Activated CD4-positive, alpha-beta T cell treated with anti-CD3 and anti-CD28 coated beads, Interleukin-2, amount 50 U/mL, for 48 hours (primary cell): Measurements from ENCODE around the gene CDK15.
"Not testable (repeated sequence)": the region's sequence is repeated elsewhere in the genome, so short reads cannot be mapped to it uniquely, and the experiment has no call there.

ENCODE experiments used
- DNase-seq, 2 experiments: peaks; one replicate each; pipeline ENCODE4 v3.0.0-alpha.2; 2020

CDK15 gene

DNA sequence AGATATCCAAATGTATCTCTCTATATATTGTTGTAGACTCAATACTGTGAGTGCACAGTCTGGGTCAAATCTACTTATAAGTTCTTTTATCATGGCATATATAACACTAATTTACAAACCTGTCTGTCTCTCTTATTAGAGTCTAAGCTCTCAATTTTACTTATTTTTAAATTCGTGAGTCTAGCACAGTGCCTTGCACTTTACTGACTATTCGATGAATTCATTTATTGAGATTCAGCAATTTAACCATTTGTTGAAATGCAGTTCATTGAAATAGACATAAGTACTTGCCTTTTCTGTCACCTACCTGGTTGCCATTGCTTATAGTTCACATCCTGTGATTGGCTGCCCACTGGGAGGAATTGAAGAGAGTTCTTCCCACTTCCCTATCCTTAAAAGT is 15.3 kb upstream of the CDK15 start:
- no peak for DNase-seq

- DNase-seq, result no peak
These were observed 12.7 kb upstream of the CDK15 start for GRCh38 chr2:201793631-201794030.

DNA sequence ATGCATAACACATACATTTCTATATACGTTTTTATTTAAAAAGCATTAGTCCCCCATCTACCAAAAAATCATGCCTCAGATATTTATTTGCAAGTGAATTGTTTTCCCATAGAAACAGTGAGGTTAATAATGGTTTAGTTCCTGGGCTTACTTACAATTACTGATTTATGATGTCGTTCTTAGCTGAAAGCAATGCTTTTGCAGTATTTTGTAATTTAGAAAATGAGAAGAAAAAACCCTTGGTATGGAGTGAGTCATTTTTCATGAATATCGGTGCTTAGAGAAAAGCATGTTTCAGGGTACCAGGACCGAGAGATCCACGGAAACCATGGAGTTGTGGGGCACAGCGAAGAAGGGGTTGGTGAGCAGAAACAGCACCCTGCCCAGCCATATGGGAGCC is 12.0 kb upstream of the CDK15 start:
- no peak for DNase-seq

- DNase-seq, result peak in 1 of 2 experiments; percentile 5
These were observed 10.5 kb upstream of the CDK15 start for GRCh38 chr2:201795607-201796477.

DNA sequence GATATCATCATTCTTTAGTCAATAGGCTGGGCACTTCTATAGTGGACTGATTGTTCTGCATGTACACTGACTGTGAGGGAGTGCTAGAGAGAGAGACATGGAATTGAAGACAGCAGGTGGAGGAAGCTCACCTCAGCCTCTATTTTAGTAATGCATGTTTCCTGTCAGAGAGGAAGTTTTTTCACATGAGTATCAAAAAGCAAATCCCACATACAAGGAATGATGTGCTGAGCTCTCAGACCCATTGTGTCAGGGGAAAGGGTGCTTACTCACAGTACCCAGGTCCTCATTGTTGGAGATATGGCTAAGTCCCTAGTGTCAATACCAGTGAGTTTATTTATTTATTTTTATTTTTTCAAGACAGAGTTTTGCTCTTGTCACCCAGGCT is 9.9 kb upstream of the CDK15 start:
- DNase-seq, result no peak

- no peak for DNase-seq
These were observed 9.0 kb upstream of the CDK15 start for GRCh38 chr2:201797175-201797840.

- no peak for DNase-seq
These were observed 8.0 kb upstream of the CDK15 start for GRCh38 chr2:201798252-201798913.

- not testable (repeated sequence) for DNase-seq
These were observed 7.4 kb upstream of the CDK15 start for GRCh38 chr2:201798914-201799285.

GRCh38 chr2:201807452-201807999 is 1.2 kb downstream of the CDK15 start:
- DNase-seq, result no peak

DNA sequence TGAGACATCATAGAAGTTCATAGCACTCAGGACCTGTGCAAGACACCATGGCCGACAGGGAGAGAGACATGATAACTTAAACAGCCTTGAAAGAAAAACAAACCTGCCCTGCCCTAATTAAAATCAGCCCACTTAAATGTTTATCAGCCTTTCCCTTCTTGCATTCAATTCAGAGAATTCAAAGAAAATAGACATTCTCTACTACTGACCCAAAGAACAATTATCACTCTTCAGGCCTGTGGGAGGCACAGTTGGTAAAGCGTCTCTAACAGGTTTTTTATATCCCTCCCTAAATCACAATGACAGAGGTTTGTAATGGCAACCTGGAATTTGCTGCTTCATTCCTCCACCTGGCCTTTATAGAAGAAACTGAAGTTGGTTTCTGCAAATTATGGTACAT is 1.7 kb downstream of the CDK15 start:
- no peak for DNase-seq

- no peak for DNase-seq
These were observed 3.3 kb downstream of the CDK15 start for GRCh38 chr2:201809633-201810032.

- not testable (repeated sequence) for DNase-seq
These were observed 4.3 kb downstream of the CDK15 start for GRCh38 chr2:201810604-201811003.

DNA sequence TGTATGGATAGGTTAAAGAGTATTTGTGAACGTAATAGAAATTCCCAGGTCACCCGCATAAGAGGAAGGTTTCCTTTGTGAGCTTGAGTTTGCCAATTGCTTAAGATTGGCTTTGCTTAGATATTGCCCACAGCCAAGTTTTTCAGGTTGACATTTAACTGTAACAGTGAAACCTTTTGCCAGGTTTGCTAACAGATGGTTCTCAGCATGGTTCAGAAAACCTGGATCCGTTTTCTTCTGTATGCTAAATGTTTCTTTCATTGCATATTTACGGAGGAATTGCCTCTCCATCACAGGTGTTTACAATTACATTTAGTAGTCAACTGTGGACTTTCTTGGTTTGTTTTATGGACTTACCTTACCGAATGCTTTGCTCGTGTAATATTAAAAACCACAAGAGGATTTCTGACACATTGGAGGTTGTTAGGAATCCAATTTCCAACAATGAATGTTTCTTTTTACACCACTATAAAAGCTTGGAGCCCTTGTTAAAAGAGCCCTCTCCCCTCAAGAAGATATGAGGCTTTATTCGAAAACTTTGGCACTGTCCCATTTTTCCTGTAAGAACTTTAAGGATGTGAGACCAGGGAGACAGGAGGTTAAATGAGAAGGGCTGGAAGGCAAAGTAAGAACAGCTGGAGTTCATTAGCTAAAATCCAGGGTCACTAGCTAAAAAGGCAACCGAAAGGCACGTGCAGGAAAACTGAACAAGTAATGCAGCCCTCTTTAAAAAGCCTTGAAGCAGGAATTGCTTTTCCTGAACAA is 7.8 kb downstream of the CDK15 start:
- DNase-seq, result no peak

- DNase-seq, result no peak
These were observed 10.6 kb downstream of the CDK15 start for GRCh38 chr2:201816657-201817575.

GRCh38 chr2:201820383-201821007 is 14.2 kb downstream of the CDK15 start:
- no peak for DNase-seq

DNA sequence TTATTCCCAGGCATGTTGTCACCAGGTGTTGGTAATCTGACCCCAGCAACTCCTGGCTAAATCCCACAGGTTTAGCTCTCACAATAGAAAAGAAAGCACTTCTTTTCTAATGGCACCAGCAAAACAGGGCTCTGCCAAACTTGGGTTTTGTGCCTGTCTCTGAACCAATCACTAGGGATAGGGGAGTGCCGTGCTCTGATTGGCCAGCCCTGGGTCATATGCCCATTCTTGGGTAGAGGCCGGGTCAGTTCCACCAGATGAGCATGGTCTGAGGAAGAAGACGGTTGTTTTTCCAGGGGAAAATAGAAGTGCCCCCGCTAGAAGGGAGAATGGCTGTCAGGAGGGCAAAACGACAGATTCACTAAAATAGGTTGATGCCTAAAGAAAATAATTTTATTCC is 14.7 kb downstream of the CDK15 start:
- no peak for DNase-seq

- no peak for DNase-seq
These were observed 17.9 kb downstream of the CDK15 start for GRCh38 chr2:201824212-201824611.

DNA sequence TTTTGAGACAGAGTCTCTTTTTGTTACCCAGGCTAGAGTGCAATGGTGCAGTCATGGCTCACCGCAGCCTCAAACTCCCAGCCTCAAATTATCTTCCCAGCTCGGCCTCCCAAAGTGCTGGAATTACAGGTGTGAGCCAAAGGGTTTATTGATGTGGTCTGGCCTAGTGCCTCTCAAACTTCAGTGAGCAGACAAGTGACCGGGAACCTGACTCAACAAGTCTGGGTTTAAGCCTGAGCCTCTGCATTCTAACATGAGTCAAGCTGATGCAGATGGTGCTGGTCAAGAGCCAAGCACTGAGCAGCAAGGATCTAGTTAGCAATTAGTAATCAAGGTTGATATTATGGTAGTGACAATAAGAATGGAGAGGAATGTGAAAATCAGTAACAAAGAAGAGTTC is 21.3 kb downstream of the CDK15 start:
- DNase-seq, result no peak

- DNase-seq, result no peak
These were observed 21.9 kb downstream of the CDK15 start for GRCh38 chr2:201828220-201828619.

DNA sequence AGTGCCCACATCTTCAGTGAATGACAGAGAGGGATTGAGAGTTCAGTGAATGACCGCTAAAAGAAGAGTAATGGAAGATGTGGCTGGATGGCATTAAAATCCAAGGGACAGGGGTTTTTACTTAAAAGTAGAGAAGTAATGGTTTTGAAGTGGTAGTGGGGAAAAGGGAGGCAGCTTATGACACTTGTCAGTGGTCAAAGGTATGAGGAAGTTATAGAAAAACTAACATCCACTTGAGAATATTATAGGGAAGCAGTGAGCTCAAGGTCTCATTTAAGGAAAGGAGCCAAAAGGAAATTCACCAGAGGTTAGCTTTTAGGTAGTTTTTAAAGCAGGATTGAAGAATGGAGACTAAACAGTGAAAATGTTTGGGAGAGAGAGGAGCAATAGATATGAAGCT is 24.3 kb downstream of the CDK15 start:
- no peak for DNase-seq

DNA sequence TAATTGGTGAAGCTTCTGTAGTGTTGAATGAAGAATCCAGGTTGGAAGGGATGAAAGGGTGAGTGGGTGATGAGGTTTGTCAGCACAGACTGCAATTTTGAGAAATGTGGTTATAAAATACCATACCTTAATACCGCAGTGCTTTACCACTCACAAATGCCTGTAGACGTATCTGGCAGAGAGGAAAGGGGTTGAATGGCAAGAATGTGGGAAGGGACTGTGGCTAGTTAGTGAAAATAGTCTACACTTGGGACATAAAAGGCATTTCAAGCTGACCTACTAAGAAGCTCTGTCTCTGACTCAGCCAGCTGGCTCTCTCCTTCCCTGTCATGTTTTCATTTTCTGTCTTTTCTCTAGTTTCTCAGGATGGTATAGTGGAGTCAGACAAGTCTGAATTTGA is 25.1 kb downstream of the CDK15 start:
- no peak for DNase-seq
